Stromal cell of bone marrow (primary cell): Measurements from ENCODE around the gene CCNG2.
"Not testable (repeated sequence)": the region's sequence is repeated elsewhere in the genome, so short reads cannot be mapped to it uniquely, and the experiment has no call there.

ENCODE experiments used
- DNase-seq: peaks from one replicate; pipeline ENCODE4 v3.0.0-alpha.2; 2012; ENCODE audit warnings: low read depth

Gene CCNG2

GRCh38 chr4:77156912-77157858 is at the start of gene CCNG2:
Gene CCNG2 (plus strand): TSS chr4:77157207. CDS start chr4:77158533, 1,326 bp downstream.
- DNase-seq, result peak; percentile 83

GRCh38 chr4:77110730-77111129 is 46.3 kb upstream of the CCNG2 start:
- no peak for DNase-seq

- no peak for DNase-seq
Measured at GRCh38 chr4:77113069-77113468, 43.9 kb upstream of the CCNG2 start.

- DNase-seq, result no peak
Measured at GRCh38 chr4:77117721-77118120, 39.3 kb upstream of the CCNG2 start.

GRCh38 chr4:77120886-77121508 is 36.0 kb upstream of the CCNG2 start:
- no peak for DNase-seq

- no peak for DNase-seq
Measured at GRCh38 chr4:77121736-77122240, 35.2 kb upstream of the CCNG2 start.

- no peak for DNase-seq
Measured at GRCh38 chr4:77122656-77123055, 34.4 kb upstream of the CCNG2 start.

GRCh38 chr4:77123411-77123810 is 33.6 kb upstream of the CCNG2 start:
- no peak for DNase-seq

GRCh38 chr4:77124576-77124975 is 32.4 kb upstream of the CCNG2 start:
- DNase-seq, result no peak

- DNase-seq, result no peak
Measured at GRCh38 chr4:77125961-77126360, 31.0 kb upstream of the CCNG2 start.

GRCh38 chr4:77126809-77127208 is 30.2 kb upstream of the CCNG2 start:
- DNase-seq, result no peak

GRCh38 chr4:77127215-77127614 is 29.8 kb upstream of the CCNG2 start:
- DNase-seq, result no peak

GRCh38 chr4:77127837-77128621 is 29.0 kb upstream of the CCNG2 start:
- DNase-seq, result no peak

GRCh38 chr4:77132652-77133312 is 24.2 kb upstream of the CCNG2 start:
- no peak for DNase-seq

GRCh38 chr4:77137448-77137847 is 19.6 kb upstream of the CCNG2 start:
- not testable (repeated sequence) for DNase-seq

- no peak for DNase-seq
Measured at GRCh38 chr4:77141964-77142645, 14.9 kb upstream of the CCNG2 start.

- DNase-seq, result no peak
Measured at GRCh38 chr4:77142646-77143028, 14.4 kb upstream of the CCNG2 start.

GRCh38 chr4:77143091-77143490 is 13.9 kb upstream of the CCNG2 start:
- DNase-seq, result no peak

GRCh38 chr4:77145842-77146185 is 11.2 kb upstream of the CCNG2 start:
- DNase-seq, result no peak

- DNase-seq, result no peak
Measured at GRCh38 chr4:77146186-77147078, 10.6 kb upstream of the CCNG2 start.
